NCI-H146 (cell line): Measurements from ENCODE around the gene FEZ2.

Source experiments
- DNase-seq: peaks from one replicate; lab custom pipeline; 2025; lab: John Stamatoyannopoulos, UW

The FEZ2 gene

DNA sequence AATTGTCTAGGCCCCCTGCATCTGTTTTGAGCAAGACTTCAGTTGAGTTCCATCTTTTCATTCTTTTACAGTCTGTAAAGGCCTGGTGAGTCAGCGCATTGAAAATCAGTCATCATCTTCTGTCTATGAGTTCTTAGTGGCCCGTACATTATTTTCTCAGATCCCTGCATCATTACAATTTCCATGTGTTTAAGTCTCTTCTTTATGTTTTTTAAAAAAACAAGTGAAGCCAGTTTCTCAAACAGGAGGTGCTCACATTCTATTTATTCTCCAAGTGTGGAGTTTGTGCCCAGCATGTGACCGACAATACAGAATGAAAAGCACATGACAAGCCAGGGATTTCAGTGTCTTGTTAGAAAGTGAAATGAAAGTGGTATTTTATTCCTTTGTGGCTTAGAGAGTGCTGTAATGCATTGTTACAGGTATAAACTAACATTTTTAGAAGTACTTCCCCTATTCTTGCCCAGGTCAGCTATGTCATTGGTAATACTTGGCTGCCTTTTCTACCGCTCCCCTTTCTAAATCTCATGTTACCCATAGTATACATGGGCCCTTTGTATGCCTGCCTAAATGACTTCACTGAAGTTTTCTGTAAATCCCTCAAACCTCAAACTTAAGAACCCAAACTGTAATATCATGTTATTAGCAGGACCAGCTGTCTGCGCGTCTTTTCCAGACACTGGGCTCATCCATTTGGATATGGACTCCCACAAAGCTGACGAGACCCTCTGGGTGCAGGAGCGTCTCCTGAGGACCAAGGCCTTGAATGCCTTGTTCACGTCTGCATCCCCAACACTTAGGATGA is 67.6 kb downstream of the FEZ2 start:
- DNase-seq, result no peak

DNA sequence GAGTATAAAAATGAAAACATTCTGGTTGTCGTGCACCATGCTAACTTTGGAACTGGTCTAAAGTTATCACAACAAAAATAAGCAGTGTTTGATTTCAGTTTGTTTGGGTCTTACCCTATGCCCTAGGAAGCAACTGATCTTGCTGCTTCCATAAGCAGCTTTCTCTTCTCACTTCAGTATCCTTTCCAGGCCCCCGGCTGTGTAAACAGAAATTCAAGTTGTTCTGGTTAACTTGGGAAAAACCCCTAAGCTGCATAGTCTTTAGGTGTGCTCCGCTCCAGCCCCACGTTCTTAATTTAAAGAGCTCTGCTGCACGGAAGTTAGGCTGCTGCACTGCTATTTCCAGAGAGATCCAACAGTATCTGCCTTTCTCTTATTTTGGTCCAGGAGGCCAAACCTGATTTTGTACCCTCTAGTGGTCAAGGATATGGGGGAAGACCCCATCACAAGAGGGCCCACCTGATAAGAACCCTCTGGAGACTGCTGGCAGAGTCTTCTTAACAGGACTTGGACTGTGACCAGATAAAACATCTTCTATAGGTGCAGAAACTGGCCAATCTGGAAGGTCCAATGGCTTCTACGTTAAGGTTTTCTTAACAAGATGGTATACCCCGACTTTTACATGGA is 69.1 kb downstream of the FEZ2 start:
- no peak for DNase-seq

DNA sequence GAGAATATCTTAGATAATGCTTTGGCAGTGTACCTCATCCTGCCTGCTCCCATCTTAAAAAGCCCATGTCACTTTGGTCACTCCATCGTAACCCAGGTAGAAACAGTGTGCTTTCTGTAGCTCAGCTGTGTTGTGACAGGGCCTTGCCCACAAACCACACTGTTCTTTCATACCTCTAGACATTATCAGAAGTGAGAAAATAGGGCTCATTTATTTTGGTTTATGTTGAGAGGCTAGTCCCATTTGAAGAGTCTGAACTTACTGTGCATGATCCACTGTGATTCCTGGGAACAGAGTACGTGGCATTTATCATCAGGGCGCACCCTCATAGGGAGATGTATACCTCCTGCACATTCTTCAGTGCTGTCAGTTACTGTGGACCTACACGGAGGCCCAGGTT is 69.7 kb downstream of the FEZ2 start:
- no peak for DNase-seq

DNA sequence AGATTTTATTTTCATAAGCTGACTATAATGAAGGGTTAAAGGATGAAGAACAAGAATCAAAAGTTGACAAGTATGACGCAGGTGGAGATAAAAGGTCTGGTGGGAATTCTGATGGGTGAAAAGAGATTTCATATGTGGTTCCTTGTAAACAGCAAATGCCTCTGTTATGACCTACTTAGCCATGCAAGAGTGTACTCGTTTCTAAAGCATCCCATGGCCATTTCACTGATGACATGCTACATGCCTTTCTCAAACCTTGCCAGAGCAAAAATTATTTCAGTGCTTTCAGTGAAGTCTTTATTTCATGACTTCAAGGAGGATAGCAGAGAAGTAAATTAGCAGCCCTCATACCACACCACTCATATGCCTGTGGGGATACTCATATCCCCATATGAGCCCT is 71.7 kb downstream of the FEZ2 start:
- DNase-seq, result no peak

DNA sequence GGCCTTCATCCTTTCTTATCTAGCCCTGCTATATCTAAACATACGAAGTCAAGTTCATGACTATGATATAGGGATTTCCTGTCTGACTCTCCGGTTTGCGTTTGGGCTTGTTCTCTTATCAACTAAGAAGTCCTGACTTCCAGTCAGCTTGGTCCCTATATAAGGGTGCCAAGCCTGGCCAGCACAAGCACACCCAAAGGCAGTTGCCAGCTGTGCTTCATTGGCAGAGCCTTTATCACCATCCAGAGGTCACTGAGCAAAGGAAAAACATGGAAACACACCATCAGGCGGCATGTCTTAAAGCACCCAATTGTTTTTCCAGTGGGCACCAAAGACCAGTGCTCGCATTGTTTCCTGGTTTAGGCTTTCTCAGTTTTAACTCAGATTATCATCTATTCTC is 72.7 kb downstream of the FEZ2 start:
- no peak for DNase-seq

DNA sequence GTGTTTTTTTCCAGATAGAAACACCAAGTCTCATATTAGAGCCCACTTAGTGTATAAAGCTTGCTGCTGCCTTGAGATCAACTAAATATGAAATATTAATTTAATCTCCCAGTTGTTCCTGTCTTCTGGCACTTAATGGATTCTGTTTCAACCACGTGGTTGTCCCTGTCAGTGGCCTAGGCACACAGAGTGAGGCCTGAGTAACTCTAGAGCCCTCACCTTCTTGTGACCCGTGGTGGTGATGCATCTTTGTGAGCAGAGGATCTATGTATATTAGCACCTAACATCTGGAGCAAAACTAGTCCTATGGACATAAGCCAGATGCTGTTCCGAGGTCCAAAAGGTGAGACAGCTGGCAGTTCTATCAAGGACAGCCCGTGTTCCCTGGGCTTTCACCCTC is 74.8 kb downstream of the FEZ2 start:
- no peak for DNase-seq

DNA sequence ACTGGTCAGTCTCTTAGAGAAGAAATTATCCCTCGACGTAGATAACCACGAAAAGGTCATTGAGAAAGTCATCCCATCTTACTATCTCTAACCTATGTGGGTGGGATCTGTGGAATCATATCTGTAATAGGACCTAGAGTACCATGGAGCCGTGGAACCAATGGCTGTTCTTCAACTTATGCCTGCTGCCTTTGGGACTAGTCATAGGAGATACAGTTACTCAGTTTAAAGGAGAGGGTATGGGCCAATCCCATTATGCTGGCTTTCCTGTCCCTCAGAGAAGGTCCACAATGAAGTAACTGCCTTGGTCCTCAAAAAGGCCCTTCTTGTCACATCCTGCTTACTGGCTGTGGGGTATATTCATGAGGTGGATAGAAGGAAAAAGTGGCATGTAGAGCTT is 77.5 kb downstream of the FEZ2 start:
- DNase-seq, result no peak

DNA sequence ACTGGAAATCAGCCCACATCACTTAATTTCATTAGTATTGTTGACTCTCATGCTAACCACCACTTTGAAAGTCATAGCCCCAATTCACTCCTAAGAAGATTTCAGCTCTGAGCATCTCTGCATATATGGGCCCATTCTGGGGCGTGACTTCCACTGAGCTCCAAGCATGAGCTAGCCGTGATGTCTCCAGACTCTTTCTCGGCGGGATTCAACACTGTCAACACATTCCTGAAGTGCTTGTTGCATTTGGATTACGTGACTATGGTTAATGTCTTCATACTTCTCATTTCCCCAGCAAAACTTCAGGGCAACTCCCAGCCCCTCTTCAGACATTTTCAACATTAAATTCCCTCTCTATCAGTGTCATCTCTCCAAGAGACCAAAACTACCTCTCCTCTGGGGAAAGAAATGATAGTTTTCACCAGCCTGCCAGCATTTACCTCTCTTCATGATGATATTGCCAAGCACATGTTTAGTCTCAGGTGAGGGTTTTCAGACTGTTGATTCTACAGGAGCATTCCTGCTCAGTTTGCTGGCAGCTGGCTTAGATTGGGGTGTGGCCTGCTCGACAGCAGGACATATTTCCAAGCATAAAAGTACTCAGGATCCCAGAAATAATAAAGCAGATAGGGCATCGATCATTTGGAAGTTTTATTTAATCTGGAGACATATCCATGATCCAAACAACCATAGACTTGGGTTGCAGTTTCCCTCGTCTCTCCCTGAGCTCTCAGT is 81.7 kb downstream of the FEZ2 start:
- DNase-seq, result no peak

DNA sequence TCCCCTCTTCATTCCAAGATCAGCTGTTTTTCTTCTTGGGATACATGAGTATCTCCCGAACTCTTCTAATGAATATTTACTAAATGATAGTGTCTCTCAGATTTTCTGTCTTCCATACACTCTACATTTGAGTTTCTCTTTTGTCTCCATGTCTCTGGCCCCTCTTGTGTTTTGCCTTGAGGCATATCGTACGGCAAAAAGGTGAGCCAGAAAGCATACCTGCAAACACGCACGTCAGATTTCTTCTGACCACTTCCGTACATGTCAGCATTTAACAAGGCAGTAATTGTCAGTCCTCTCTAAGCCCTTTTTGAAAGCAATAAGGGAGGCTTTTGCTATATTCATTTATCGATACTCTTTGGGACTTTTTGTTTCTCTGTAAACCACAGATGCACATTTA is 82.4 kb downstream of the FEZ2 start:
- DNase-seq, result no peak

DNA sequence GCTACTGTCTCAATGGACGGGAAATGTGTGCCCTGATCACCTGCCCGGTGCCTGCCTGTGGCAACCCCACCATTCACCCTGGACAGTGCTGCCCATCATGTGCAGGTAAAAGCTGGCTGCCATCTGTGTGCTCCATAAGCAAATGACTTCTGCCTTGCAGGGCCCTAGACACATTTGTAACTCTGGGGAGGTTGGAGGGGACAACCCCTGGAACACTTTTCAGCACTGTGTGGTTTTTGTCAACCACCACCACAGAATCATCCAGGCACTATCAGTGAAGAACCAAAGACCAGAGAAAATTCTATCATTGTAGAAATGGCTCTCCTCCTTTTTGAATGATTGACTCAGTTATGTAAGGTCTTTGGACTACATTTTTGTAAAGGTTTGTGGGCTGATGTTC is 84.3 kb downstream of the FEZ2 start:
- DNase-seq, result no peak

DNA sequence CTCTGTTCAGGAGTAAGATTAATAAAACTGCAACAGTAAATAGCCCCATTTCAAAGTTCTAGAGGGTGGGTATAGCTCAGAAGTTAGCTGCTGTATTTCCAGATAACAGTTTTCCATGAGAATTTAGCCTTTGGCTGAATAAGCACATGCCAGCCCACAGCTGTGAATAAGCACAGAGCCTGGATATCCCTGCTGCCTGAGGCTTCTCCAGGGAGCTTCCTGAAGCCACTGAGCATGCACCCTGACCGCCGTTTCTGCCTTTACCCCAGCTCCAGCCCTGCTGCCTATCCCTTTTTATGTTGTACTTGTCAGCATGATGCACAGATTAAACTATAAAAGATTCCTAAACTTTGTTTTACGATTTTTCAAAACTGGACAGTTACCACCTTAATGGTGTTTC is 85.3 kb downstream of the FEZ2 start:
- DNase-seq, result no peak

DNA sequence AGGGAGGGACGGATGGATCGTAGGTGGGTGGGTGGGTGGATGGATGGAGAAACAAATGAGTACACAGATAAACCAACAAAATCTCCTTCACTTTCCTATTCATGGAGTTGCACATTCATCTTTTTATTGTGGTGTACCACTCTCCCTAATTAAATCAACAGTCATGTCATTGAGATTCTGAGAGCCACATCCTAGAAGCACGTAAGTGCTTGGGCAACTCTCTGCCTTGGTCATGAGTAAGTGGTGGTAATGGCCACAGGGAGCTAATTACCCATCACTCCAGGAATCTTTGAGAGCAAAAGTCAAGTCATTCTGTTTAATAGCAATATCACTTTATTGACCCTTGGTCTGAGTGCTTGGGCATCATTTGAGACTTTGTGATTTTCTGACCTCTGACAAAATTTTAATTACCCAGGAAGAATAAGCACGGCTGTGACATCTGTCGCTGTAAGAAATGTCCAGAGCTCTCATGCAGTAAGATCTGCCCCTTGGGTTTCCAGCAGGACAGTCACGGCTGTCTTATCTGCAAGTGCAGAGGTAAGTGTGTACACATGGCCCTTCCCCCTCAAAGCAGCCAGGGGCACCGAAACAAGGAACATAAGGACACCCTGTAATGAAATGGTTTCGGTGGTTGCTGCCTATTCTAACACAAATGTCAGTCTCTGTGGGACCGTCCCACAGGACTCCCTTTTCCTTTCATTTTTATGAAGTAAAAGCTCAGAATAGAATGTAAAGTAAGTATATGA is 85.9 kb downstream of the FEZ2 start:
- DNase-seq, result no peak

DNA sequence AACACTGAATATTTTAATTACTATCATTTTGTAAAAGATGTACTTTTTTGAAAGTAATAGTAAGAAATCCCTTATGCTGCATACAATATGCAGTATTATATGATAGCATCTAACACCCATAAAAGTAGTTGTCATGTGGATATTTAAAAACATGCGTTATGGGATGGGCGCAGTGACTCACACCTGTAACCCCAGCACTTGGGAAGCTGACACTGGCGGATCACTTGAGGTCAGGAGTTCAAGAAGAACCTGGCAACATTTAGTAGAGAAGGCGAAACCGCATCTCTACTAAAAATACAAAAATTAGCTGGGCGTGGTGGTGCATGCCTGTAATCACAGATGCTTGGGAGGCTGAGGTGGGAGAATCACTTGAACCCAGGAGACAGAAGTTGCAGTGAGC is 88.9 kb downstream of the FEZ2 start:
- no peak for DNase-seq

DNA sequence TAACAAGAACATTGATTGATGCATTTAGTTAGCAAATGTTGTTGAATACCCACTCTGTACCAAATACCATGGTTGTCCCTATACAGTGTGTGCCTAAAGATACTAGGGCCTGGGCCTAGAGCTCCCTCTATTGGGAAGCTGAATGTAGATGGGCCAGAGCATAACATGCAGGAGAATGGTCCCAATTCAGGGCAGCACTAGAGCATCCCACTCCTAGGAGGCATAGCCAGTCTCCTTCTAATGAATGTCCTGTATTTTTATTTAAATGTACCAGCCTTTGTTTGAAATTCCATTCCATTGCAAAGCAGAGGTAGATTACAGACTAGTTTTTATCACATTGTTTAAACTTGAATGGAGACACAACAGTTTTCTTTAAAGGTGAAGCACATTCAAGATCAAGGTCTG is 90.6 kb downstream of the FEZ2 start:
- DNase-seq, result peak; percentile 23
